ENCODE results near the gene DHRS12.

Gene DHRS12

DNA sequence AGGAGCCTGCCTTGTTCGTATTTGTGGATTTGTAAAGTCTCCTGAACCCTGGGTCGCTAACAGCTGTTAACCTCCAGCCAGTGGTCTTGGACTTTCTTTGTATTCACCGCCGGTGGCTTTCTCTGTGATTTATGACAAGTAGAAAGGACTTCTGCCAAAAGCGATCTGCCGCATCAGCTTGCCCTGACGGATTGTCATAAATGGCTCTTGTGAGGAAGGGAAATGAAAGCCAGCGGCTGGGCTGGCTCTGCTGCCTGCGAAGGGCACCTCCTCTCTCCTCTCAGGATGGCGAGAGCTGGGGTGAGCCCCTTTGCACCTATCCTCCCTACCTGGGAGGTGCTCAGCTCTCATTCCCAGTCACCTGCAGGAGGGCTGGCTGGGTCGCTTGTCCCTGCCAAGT is 25.6 kb downstream of the DHRS12 start:
- DNase-seq: no peak

DNA sequence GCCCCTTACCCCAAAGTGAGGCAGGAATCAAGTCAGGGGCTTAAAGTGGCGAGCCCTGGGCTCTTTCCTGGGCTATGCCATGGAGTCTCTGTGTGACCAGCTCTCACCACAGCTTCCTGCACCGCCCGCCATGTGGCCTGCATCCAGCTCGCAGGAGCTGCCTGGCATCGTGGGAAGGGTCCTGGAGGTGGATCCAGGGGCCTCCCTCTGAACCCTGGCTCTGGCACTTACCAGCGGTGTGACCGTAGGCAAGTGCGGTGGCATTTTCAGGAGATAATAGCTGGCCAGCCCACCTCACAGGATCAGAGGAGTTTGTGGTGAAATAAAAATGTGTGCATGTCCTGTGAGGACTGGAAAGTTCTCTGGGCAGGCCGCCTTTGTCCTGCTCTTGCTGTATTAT is 26.0 kb downstream of the DHRS12 start:
- no peak for DNase-seq

DNA sequence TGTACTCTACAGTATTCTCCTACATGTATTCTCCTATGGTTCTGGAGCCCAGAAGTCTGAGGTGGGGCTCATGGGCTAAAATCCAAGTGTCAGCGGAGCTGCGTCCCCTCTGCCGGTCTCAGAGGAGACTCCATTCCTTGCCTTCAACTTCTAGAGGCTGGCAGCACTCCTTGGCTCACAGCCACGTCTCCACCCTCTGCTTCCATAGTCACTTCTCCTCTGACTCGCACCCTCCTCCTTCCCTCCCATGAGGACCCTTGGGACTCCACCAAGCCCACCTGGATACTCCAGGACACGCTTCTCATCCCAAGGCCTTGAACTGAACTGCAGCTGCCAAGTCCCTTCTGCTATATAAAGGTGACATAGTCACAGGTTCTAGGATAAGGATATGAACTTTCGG is 27.8 kb downstream of the DHRS12 start:
- no peak for DNase-seq

DNA sequence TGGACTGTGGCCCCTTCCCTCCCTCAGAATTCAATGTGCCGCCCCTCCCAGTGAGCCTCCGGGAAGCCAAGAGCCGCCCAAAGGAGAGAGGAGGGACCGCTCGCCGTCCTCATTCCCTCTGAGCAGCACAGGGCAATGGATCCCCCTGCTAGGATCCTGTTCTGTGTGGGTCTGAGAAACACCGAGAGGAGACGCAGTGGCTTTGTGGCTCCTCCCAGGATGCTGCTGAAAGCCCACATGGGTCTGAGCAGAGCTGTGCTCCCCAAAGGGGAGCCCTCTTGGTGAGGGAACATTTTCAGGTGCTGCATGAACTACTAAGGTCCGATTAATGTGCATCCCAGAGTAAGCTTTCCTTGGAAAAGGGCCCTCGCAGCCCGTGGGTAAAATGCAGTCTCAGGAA is 30.4 kb downstream of the DHRS12 start:
- DNase-seq: no peak

DNA sequence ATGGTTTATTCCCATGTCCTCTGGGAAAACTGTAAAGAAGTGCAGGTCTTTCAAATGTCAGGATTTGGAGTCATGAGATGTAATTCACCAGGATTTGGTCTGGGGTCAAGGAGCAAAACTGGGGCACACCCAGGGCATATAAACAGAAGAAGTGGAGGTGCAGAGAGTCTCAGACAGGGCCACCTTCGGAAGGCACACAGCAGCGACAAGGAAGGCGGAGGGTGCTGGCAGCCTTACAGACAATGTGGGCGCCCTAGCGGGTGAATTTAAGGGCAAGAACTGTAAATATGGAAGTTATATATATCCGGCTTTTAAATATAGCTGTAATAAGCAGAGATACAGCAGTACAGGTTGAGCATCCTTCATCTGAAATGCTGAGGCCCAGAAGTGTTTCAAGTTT is 31.2 kb downstream of the DHRS12 start:
- no peak for DNase-seq

DNA sequence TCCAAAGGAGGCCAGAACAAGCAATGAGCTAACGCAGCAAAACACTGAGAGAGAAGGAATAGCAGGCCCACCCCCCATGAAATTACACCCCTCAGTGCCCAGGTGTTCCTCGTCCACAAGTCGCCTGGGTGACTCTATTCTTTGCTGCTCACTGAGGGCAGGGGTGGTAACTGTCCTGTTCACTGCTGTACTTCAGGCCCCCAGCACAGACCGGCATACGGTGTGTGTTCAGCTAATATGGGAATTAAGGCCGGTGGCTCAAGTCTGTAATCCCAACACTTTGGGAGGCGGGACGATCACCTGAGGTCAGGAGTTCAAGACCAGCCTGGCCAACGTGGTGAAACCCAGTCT is 31.9 kb downstream of the DHRS12 start:
- DNase-seq: no peak

DNA sequence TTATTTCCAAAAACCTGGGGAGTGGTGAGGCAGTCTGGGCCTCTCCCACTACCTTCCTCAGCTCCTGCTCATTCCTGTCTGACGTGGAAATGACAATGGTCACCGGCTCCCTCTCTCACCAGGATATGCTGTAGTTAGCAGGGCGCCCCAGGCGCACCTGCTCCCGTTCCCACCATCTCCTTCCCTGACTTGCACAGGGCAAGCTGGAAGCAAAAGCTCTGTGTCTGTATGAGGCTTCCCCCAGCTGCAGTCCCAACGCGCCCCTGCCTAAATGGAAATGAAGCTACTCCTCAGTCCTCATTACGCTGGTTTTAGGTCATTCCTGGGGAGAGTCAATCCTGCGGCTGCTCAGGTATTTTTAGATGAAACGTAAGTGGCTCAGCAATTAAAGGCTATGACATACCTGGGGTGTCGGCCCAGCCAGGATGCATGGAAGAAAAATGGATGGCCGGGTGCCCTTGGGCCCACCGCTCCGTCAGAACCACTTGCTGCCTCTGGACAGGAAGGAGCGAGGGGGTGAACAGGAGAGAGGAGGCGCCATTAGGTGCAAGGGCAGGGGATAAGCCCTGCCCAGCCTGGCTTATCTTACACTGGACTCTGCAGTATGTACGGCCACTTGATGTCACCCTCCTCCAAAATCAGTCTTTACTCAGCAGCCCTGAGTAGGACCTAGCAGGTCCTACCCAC is 32.4 kb downstream of the DHRS12 start:
- DNase-seq: no peak

DNA sequence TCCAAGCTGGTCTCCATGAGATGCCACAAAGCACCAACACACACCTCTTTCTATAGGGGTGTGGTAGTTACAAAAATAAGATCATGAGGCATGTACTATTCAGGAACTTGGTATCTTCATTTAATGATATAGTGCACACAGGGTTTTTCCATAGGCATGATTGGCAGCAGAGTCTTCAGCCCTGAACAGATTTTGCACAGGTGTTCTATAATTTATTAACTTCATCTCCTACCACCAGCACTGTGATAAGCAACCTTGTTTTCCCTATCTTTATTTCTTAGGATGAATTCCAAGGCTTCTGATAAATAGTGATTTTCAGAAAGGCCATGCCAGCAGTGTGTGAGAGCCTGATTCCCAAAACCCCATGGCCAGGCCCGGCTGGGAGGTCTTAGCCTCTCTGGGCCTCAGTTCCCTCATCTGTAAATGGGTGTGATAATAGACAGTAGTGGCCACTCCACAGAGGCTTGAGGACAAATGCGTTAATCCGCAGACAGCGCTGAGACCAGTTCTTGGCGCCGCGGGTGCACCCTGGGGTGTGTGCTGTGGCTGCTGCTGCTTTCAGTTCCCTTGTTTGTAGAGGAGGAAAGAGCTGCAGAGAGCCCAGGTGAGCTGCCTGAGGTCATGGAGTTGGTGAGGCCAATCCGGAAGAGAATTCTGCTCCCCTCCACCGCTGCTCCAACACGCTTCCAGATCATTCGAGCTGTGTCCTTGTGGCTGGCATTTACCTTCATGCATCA is 33.1 kb downstream of the DHRS12 start:
- DNase-seq: no peak

DNA sequence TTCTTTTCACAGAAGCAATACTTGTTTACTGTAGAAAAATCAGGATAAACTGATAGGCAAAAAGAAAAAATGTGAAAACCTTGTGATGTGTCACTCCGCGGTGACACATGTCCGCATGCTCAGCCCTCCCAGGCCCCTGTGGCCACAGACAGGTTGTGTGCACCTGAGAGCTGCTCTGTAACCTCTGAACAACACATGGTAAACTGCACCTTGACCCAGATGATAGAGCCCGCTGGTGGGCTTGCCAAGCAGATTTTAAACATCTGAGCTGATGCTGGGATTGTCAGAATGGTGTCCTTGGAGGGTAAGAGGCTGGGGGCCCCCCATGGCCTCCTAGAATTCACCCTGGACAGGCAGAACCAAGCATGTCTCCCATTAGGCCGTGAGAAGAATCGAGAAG is 33.8 kb downstream of the DHRS12 start:
- no peak for DNase-seq

DNA sequence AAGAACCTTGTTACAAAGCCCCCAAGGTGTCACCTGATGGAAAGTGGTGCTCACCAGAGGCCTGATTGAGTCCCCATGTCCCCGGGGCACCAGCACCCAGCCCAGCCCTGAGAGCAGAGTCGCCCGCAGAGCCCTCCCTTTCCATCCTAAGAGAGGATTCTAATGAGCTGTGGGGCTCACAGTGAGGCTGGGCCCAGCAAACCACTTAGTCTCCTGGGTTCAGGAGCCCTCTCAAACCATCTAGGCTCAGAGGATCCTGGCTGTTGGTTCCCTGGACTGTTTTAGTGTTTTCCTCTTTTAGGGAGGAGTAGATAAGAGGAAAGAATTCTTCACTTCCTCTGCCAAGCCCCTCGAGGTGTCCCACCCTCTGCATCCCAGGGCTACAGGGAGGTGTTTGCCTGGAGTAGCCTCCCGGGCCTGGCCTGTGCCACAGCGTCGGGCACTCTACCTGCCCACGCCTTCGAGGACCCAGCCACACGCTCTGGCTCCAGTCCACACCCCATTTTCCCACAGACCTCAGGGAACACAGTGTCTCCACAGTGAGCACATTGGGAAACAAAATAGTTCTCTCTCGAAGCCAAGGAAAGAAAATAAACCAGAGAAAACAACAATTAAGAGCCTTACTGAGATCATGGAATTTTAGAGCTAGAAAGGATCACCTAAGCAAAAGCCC is 34.4 kb downstream of the DHRS12 start:
- no peak for DNase-seq

DNA sequence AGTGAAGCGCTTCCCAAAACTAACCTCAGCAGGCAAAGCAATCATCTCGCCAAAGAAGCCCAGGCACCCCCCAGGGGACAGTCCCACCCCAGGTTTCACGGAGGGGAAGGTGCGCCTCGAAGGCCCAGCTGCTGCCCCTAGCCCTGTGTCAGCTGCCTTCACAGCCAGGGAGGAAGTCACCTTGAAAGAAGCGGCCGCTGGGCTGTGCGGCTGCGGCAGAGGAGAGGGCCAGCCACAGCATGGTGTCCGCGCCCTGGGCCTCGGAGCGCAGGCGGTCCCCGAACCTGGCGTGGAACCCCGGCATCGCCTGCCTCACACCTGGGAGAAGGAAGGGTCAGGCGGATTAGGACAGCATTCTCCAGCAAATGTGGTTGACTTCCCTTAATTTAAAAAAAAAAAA is 35.0 kb downstream of the DHRS12 start:
- DNase-seq: no peak

DNA sequence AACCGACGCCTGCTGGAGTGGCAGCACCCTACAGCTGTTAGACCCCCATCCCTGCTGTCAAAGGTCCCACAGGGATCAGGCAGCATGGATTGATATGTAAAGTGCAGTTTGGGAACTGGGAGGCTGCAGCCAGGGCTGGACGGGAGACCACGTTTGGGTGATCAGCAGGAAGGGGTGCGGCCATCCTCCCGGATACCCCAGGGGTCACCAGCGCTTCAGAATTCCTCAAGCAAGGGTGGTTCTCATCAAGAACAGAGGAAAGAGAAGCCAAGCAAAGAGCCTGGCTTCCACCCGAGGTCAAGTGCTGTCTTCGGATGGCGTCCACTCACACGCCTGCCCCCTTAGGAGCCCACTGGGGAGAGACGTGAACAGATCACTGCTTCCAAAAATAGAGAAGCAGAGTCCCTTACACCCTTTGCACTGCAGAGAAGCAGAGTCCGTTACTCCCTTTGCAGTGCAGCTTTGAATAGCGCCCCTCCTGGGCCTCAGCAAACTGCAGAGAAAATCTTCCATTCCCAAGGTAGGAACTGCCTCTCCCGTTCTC is 35.5 kb downstream of the DHRS12 start:
- DNase-seq: no peak

DNA sequence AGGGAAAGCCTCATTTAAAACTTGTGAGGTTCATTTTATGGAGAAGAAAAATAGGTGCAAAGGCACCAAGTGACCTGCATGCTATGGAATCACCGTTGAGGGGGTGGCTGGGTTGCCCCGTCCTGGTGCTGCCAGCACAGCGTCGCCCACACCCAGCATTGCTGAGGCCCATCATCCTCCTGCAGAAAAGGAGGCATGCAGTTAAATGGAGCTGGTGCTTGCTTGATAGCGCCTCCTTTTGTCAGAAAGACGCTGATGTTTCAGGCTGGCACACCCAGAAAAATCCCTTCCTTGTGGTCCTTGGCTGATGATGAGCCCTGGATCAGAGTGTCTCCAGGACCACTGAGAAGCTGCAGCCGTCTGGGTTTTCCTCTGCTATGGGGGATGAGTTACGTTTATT is 36.9 kb downstream of the DHRS12 start:
- no peak for DNase-seq

DNA sequence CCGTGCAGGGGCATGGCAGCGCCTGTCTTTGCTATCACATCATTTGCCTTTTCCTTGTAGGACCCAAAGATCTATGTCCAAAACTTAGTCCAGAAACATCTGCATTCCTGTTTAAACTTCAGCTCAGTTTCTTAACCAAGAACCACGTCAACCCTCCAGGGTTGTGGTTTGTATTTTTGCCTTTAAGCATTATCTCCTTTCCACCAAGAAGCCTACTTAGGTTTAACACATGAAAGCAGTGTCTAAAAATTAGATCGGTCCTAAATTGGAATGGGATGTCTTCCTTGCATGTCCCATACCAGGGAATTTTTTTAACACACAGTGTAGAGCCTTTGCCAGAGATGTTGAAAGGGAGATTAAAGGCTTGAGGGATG is 38.8 kb downstream of the DHRS12 start:
- no peak for DNase-seq

DNA sequence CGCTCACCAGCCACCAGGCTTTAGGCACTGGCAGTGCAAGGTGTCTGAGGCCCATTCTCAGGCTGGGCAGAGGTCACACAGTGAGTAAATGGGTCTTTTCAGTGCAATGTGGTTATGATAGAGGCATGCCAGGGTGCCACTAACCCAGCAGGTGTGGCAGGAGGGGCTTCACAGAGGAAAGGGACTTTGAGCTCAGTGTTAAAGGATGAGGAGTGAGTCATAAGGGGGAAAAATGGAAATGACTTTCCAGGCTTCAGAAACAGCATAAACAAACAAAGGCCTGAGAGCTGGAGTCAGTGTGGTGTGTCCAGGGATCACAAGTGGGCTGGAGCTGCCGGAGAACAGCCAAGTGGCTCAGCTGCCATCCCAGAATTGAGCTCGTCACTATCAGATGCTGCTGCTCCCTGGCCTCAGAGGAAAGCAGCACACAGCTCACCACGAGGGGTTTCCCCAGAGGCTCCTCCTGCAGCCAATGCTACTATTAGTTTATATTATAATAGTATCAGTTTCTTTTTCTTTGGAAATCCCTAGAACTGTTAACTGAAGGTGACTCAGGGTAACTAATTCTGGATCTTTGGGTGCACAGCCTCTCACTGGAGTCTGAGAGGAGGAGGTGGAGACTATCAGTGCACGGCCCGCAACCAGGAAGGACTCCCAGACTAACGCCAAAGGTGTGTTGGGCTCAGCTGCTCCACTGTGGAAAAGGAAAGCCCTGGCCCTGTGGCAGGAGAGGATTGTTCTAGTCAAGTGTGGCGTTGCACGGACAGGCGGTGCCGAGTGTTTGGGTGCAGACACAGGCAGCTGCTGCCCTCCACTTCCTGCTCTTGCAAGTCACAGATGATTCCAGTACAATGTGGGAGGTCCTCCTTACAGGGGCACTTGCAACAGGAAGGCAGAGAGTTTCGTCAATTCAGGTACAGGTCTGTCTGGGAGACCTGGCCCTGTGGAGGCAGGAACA is 39.5 kb downstream of the DHRS12 start:
- peak; percentile 78 for DNase-seq

DNA sequence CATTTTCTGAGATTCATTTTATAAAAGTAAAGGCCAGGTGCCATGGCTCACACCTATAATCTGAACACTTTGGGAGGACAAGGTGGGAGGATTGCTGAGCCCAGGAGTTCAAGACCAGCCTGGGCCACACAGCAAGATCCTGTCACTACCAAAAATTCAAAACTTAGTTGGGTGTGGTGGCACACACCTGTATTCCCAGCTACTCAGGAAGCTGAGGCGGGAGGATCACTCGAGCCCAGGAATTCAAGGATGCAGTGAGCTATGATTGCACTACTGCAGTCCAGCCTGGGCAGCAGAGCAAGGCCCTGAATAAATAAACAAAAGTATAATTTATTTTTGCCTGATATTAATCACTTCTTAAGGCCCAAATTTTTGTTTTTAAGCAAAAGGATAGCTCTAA is 40.5 kb downstream of the DHRS12 start:
- no peak for DNase-seq

DNA sequence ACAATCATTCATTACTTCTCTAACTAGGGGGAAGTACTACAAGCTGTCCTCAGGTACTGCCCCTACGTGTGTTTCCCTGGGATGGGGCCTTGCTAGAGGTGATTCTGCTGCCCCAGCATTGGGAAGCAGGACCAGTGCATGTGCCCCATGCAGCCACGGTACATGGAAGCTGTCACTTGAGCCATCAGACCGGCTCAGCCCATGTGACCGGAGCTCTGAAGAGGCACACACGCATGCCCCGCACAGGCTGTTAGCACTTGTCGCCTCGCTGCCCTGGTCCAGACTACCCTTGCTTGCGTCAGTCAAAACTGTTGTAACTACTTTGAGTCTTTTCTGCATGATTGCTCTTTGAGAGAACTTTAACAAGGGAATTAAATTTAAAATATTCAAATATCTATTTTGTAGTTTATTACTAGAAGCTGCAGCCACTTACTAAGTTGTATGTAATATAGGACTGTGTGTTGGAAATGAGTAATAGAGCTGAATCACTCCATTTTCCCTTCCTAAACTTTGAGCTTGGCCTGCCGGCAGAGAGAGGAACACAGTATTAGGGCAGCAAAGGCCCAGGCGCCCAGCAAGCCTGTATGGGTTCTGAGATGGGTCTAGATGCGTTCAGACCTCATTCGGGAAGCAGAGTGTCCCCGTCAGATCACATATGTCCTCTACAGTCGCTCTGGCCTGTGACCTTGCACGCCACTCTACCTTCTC is 42.2 kb downstream of the DHRS12 start:
- no peak for DNase-seq

DNA sequence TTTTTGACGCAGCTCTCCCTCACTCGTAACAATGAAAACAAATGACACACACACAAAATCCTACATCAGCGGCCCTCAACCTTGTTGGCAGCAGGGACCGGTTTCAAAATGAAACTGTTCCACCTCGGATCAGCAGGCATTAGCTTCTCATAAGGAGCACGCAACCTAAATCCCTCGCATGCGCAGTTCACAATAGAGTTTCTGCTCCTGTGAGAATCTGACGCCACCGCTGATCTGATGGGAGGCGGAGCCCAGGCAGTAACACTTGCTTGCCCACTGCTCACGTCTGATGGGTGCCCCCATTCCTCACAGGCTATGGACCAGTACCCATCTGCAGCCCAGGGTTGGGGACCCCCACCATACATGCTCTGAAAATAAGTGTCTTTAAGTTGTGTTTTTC is 43.4 kb downstream of the DHRS12 start:
- no peak for DNase-seq

DNA sequence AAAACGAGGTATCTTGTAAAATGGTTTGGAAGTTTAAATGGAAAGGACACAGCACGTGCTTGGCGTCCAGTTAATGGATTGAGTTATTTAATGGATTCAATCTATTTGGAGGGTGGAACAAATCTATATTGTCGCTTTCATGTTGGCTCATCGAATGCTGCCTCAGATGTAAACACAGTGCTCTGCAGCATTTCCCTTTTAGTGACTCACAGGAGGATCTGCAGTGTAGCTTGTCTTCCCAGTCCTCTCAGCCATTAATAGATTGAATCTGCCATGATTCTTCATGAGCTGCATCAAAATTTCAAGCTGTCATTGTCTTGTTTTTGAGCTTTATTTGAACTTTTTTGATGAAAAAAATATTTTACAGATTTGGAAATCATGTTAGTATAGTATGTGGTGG is 44.7 kb downstream of the DHRS12 start:
- DNase-seq: no peak

DNA sequence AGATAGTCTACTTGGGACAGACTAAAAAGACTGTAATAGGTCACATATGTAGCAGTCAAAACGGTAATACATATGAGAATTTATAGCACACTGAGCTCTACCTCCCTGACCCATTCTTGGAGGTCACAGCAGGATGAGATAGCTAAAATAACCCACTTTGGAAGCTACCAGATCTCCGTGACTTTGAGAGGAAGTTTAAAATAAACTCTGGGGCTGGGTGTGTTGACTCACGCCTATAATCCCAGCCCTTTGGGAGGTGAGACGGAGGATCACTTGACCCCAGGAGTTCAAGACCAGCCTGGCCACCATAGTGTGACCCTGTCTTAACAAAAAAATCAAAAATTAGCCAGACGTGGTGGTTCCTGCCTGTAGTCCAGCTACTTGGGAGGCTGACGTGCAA is 45.3 kb downstream of the DHRS12 start:
- DNase-seq: no peak

DNA sequence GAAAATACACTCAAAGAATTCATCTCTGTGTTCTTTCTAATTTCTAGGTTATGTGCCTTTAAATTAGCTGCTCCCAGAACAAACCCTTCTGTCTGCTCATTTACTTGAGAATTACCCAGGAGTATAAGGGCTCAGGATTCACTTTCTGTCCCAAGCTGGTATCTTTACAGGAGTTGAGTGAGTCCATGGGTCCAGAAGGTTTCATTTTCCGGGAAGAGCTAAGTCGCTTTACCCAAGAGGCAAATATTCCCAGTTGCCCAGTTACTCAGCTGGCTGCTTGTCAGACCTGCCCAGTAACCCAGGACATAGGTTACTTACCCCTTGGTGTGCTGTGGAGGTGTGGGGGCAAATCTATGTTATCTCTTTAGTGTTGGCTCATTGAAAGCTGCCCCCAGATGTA is 47.3 kb downstream of the DHRS12 start:
- no peak for DNase-seq
